ENCODE data around the gene PRKAG2.

Gene PRKAG2

DNA sequence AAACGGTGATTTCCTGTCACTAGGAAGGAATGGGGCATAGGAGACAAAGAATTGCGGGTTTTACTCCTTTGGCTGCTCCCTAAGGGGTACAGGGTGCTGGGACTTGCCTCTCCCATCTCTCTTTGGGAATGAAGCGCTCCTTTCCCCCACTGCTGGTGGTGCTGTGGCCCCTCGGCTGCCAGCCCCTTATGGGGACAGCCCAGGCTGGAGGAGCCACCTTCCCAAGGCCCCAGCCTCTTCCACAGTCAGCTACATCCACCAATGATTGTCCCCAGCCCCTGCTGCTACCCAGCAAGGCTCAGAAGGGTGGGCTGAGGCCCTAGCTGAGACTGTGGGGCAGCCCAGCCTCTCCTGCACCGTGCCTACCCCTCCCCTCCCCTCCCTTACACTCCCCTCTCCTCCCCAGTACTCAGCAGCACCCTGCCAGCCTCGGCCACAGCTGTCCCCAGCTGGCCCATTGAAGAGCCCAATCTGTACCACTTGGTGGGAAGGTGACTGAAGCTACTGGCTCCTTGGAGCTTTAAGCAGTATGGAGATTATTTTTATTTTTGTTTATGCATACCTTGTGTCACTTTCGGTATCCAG is 19.0 kb downstream of the PRKAG2 start:
- TF ChIP-seq, protein P1, sequence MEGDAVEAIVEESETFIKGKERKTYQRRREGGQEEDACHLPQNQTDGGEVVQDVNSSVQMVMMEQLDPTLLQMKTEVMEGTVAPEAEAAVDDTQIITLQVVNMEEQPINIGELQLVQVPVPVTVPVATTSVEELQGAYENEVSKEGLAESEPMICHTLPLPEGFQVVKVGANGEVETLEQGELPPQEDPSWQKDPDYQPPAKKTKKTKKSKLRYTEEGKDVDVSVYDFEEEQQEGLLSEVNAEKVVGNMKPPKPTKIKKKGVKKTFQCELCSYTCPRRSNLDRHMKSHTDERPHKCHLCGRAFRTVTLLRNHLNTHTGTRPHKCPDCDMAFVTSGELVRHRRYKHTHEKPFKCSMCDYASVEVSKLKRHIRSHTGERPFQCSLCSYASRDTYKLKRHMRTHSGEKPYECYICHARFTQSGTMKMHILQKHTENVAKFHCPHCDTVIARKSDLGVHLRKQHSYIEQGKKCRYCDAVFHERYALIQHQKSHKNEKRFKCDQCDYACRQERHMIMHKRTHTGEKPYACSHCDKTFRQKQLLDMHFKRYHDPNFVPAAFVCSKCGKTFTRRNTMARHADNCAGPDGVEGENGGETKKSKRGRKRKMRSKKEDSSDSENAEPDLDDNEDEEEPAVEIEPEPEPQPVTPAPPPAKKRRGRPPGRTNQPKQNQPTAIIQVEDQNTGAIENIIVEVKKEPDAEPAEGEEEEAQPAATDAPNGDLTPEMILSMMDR (IDR thresholded peaks at IDR 0.05), result no peak

DNA sequence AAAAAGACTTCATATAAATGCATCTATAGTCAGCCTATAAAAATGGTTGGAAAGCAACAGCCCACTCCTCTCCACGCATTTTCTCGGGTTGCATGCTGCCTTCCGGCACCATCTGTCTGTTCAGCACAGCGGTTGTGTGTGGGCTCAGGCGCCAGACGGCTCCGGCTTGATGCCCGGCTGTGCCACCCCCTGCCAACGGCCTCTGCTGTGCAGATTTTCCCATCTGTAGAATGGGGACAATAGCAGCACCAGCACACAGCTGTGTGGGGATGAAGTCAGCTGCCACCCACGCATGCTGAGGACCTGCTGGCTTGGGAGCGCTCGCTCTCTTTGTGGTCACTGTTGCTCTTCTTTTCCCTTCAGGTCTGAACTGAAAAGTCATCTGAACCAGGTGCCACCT is 19.5 kb downstream of the PRKAG2 start:
- TF ChIP-seq, protein P1 (IDR thresholded peaks at IDR 0.05), result no peak

DNA sequence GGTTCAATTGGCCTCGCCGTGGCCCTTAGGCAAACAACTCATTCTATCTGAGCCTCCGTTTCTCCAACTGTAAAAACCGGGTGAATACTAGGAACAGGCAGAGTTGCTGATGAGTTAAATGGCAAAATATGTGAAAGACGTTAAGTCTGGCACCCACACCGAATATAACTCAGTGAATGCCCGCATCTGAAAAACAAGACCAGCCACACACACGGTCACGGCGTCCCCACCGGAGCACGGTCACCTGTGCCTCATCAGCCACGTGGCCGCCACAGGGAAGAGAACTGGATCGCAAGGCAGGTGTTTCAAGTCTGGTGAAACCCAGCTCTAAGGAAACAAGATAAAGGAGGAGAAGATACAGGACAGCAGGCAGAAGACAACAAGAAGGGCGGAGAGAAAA is 20.4 kb downstream of the PRKAG2 start:
- TF ChIP-seq, protein P1 (IDR thresholded peaks at IDR 0.05), result no peak

DNA sequence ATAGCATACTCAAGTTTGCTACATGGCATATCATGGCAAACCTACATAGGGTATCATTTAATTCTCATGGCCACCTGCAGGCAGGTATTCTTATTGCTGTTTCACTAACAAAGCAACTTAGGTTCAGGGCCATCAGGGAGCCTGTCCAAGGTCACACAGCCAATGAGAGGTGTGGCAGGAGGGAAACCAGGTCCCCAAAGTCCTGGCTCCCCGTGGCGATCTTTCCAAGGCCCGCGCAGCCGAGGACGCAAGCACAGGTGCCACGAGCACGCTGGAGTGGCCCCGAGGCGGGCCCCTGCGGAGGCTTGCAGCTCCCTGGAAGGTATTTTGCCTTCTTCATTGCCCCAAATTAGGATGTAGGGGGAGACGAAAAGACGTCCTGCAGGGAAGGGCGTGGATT is 20.8 kb downstream of the PRKAG2 start:
- TF ChIP-seq, protein P1 (IDR thresholded peaks at IDR 0.05), result no peak

DNA sequence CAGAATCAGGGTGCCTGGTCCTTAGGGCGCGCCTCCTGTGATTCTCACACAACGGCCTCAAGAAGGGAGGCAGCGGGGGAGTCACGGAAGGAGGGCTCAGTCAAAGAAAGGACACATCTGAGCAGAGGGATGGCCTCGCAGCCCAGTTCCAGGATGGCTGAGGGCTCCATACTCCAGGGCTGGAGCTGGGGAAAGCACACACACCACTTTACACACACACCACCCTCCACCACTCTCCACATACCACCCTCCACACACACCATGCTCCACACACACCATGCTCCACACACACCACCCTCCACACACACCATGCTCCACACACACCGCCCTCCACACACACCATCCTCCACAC is 22.2 kb downstream of the PRKAG2 start:
- TF ChIP-seq, protein P1 (IDR thresholded peaks at IDR 0.05), result no peak

DNA sequence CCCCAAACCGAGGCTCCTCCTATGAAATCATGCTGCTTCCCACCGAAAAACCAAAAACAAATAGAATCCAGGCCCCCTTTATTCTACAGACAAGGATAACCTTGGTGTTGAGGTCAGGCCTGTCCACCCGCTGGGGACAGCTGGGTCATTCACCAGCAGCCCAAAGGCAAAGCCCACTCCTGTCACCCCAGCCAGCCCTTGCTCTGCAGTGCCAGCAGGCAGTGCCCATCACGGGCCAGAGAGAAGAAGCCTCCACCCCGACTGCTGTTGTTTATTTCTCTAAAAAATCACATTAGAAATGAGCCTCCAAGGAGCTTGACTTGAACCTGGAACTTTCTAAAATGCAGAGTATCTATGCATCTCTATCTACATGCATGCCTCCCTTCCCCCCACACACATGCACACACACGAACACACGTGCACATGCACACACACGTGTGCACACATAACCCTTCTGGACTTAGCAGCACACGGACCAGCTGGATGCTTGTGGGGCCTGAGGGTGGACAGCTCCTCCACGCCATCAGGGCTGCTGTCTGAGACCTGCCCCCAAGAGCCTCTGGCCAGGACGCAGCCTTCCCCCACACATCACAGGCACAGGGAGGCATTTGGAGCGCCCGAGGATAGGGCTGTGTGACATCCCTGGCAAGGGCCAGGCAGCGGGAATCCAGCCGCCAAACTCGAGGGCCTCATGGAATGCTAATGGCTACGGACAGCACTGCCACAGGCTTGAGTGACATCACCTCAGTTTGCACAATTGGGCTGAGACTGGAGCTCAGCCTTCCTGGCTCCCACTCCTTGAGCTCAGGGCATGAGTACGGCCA is 22.8 kb downstream of the PRKAG2 start:
- TF ChIP-seq, protein P1 (IDR thresholded peaks at IDR 0.05), result no peak

DNA sequence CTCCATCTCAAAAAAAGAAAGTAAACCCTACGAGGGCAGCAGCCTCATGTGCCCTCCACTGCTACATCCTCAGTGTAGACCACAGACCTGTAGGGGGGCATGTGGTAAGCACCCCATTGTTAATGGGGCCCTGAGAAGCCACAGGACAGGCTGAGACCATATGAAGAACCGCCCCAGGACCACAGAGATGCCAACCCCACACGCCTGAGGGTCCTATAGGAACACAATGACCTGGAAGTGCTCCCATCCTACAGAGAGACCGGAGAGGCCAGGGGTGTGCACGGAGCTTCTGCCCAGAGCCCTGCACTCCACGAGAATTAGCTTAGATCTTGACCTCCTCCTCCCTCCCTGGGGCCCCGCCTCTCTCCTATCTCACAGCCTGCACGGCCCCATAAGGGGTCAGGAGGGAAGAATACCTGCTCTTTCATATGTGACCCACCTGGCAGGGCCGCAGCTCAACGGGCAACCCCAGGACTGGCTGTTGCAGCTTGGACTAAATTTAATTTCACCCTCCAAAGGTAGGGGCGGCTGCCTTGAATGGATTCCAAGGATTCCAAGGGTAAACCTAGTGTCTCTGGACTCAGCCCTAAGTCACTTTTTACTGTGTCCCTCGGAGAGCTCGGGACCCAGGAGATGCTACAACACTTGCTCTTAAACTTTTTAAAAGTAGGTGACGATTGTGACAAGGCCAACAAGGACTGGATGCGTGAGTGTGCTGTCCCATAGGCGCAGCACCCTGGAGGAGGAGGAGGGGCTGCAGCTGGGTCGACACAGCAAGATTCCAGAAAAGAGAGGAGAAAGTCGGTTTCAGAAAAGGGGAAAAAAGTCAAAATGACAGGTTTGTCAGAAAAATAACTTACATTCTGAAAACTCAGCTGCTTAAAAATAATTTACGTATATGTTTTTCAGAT is 24.2 kb downstream of the PRKAG2 start:
- TF ChIP-seq, protein P1 (IDR thresholded peaks at IDR 0.05), result no peak

Measured in LNCAP (cell line).